ENCODE results near the gene HOXA13.

The HOXA13 gene

GRCh38 chr7:27183682-27184336 lies 16.1 kb downstream of the HOXA13 start:
- no peaks in the 10 kb centered on the region for H3K9me2 ChIP-seq (ENCODE audit: low read depth, low read length)
- H3K4me3 ChIP-seq (ENCODE audit: low read depth, low read length, poor library complexity, severe bottlenecking) = peak overlapping the region; percentile 54
- H3K36me3 ChIP-seq (ENCODE audit: insufficient read depth, low read length) = no peaks in the 10 kb centered on the region
- no peak overlapping the region for H3K27ac ChIP-seq (ENCODE audit: low read depth, low read length, poor library complexity, severe bottlenecking)
- H3K4me2 ChIP-seq (ENCODE audit: low read length) = peak overlapping the region; percentile 57
- no peaks in the 10 kb centered on the region for H4K20me1 ChIP-seq (ENCODE audit: insufficient read depth, low read length)
- H3K27me3 ChIP-seq (ENCODE audit: insufficient read depth, low read length) = peaks cover 22% of the 10 kb centered on the region
- H3K9me3 ChIP-seq (ENCODE audit: low read length) = no peaks in the 10 kb centered on the region
- no peaks in the 10 kb centered on the region for H3F3A ChIP-seq (ENCODE audit: insufficient read depth, low read length)
- peaks cover 16% of the 10 kb centered on the region for H3K4me1 ChIP-seq (ENCODE audit: insufficient read depth, low read length, severe bottlenecking)
- H2AFZ ChIP-seq (ENCODE audit: low read length) = no peak overlapping the region
- H3K9ac ChIP-seq (ENCODE audit: low read length) = peak overlapping the region; percentile 5; the same call in 1 of the 2 replicates
- no peak for TF ChIP-seq CTCF (IDR thresholded peaks at IDR 0.05; ENCODE audit: low read length)
- TF ChIP-seq EZH2 (IDR thresholded peaks at IDR 0.05; ENCODE audit: borderline replicate concordance, low read length) = no peak
- H3K79me2 ChIP-seq (ENCODE audit: insufficient read depth, low read length) = no peaks in the 10 kb centered on the region

GRCh38 chr7:27182861-27183681 lies 16.8 kb downstream of the HOXA13 start:
- H3K27ac ChIP-seq (ENCODE audit: low read depth, low read length, poor library complexity, severe bottlenecking) = no peak overlapping the region
- no peaks in the 10 kb centered on the region for H4K20me1 ChIP-seq (ENCODE audit: insufficient read depth, low read length)
- no peaks in the 10 kb centered on the region for H3K36me3 ChIP-seq (ENCODE audit: insufficient read depth, low read length)
- no peak overlapping the region for H3K9ac ChIP-seq (ENCODE audit: low read length)
- H3F3A ChIP-seq (ENCODE audit: insufficient read depth, low read length) = no peaks in the 10 kb centered on the region
- H3K27me3 ChIP-seq (ENCODE audit: insufficient read depth, low read length) = peaks cover 18% of the 10 kb centered on the region
- peak overlapping the region; percentile 57; the same call in 1 of the 2 replicates for H3K4me2 ChIP-seq (ENCODE audit: low read length)
- peak overlapping the region; percentile 54 for H3K4me3 ChIP-seq (ENCODE audit: low read depth, low read length, poor library complexity, severe bottlenecking)
- H3K9me3 ChIP-seq (ENCODE audit: low read length) = no peaks in the 10 kb centered on the region
- H3K79me2 ChIP-seq (ENCODE audit: insufficient read depth, low read length) = no peaks in the 10 kb centered on the region
- TF ChIP-seq EZH2 (IDR thresholded peaks at IDR 0.05; ENCODE audit: borderline replicate concordance, low read length) = no peak
- no peak for TF ChIP-seq CTCF (IDR thresholded peaks at IDR 0.05; ENCODE audit: low read length)
- H3K9me2 ChIP-seq (ENCODE audit: low read depth, low read length) = no peaks in the 10 kb centered on the region
- H2AFZ ChIP-seq (ENCODE audit: low read length) = no peak overlapping the region
- H3K4me1 ChIP-seq (ENCODE audit: insufficient read depth, low read length, severe bottlenecking) = peaks cover 16% of the 10 kb centered on the region

GRCh38 chr7:27182285-27182841 lies 17.5 kb downstream of the HOXA13 start:
- Histone ChIP-seq H3K36me3 (ENCODE audit: insufficient read depth, low read length) (no peaks in the 10 kb centered on the region), H3K9me2 (ENCODE audit: low read depth, low read length) (no peaks in the 10 kb centered on the region), H3K79me2 (ENCODE audit: insufficient read depth, low read length) (no peaks in the 10 kb centered on the region), H3K4me1 (ENCODE audit: insufficient read depth, low read length, severe bottlenecking) (peaks cover 16% of the 10 kb centered on the region), H3K9ac (ENCODE audit: low read length) (no peak overlapping the region), H3K4me2 (ENCODE audit: low read length) (no peak overlapping the region), H3K9me3 (ENCODE audit: low read length) (no peaks in the 10 kb centered on the region), H3K4me3 (ENCODE audit: low read depth, low read length, poor library complexity, severe bottlenecking) (no peak overlapping the region), H2AFZ (ENCODE audit: low read length) (no peak overlapping the region), H3K27ac (ENCODE audit: low read depth, low read length, poor library complexity, severe bottlenecking) (no peak overlapping the region), H4K20me1 (ENCODE audit: insufficient read depth, low read length) (no peaks in the 10 kb centered on the region), H3K27me3 (ENCODE audit: insufficient read depth, low read length) (peaks cover 18% of the 10 kb centered on the region), H3F3A (ENCODE audit: insufficient read depth, low read length) (no peaks in the 10 kb centered on the region)
- TF ChIP-seq EZH2 (IDR thresholded peaks at IDR 0.05; ENCODE audit: borderline replicate concordance, low read length) (no peak), CTCF (IDR thresholded peaks at IDR 0.05; ENCODE audit: low read length) (no peak)

Measured in OCI-LY1 (cell line).